ENCODE measurements around the gene ING5.

Gene ING5

GRCh38 chr2:241772063-241772499, 70.2 kb downstream of the ING5 start:
- H3K4me2 ChIP-seq: 0 out of 2 replicates have a peak overlapping the region, but pooled peaks have one; percentile 13
- H3K36me3 ChIP-seq (ENCODE audit: insufficient read depth): no peaks in the 10 kb centered on the region
- H3K9ac ChIP-seq: no peak overlapping the region
- no peak for TF ChIP-seq CTCF (conservative IDR thresholded peaks at IDR 0.05; ENCODE audit: low read depth, low read length)
- no peaks in the 10 kb centered on the region for H4K20me1 ChIP-seq (ENCODE audit: insufficient read depth)
- no peak overlapping the region for H3K27ac ChIP-seq
- H3K4me3 ChIP-seq (IDR thresholded peaks at IDR 0.05; ENCODE audit: insufficient read depth, low read depth, low read length): no peak overlapping the region
- peaks cover 4% of the 10 kb centered on the region for H3K4me1 ChIP-seq (ENCODE audit: low read depth, poor library complexity, severe bottlenecking)
- H3K79me2 ChIP-seq (ENCODE audit: insufficient read depth, low read depth): no peaks in the 10 kb centered on the region
- no peak overlapping the region for H2AFZ ChIP-seq (ENCODE audit: low read depth)
- no peaks in the 10 kb centered on the region for H3K27me3 ChIP-seq (ENCODE audit: insufficient read depth, low read depth)

DNA sequence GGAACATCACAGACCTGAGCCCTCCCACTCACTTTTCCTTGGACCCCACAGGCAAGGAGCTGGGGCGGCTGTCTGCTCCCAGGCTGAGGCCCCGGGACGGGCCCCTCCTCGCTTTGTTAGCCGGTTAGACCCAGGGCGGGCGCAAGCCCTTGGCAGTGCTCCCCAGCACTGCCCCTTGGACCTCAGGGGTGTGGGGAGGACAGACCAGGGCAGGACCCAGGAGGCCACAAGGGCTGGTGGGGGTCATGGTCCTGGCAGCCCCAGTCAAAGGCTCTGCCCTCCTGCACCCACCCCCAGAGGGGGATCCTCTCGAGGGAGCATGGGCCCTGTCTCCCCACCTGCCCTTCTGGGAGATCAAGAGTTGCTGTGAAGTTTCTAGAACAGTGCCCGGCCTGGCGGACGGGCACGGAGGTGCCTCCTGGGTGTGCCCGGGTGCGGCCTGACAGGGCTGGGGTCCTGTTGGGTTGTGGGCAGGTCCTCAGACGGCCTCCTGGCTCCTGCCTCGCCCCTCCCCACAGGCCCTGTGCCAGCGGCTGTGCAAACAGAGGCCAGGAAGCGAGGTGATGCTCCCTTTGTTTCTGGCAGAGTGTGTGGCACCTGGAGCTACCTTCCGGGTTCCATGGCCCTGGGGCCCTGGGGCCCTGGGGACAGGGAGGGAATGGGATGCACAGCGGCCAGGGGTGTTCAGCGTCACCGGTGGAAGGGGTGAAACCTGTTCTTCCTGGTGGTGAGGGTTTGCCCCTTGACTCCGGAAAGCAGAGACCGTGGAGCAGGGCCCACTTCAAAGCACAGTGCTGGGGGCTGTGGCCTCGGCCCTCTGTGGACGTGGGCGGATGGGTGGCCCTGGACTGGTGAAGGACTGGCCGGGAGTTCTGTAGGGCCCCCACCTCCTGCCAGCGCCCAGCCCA, 71.9 kb downstream of the ING5 start:
- TF ChIP-seq CTCF (conservative IDR thresholded peaks at IDR 0.05; ENCODE audit: low read depth, low read length): no peak

DNA sequence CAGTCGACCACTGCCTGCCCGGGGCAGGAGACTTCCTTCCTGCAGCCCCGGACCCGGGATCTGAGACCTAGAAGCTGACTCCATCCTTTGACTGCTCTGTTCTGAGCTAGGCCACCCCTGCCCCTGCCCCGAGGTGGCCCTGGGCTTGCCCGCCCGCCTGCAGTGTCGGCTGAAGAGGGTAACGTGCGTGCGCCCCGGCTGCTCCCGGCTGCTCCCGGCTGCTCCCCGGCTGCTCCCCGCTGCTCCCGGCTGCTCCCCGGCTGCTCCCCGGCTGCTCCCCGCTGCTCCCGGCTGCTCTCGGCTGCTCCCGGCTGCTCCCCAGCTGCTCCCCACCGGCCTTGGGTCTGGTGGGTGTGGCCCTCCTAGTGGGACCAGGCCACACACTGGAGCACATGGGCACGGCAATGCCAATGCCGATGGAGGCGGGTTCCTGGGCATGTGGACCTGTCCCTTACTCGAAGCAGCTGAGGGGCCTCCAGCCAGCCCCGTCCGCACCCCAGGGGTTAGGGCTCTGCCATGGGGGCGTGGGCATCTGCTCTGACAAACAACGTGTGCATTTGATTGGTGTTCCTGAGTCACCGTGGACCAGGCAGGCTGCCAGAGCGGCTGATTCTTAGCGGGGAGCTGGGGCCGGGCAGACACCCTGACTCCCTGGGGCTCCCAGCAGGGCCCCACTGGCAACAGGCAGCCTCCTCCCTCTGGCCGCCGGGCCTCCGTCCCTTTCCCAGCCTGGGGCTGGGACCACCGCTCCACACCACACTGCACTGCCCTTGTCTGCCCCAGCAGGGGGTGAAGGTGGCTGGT, 72.8 kb downstream of the ING5 start:
- Histone ChIP-seq H3K36me3 (ENCODE audit: insufficient read depth) (no peaks in the 10 kb centered on the region), H3K4me3 (IDR thresholded peaks at IDR 0.05; ENCODE audit: insufficient read depth, low read depth, low read length) (no peak overlapping the region), H3K4me2 (no peak overlapping the region), H4K20me1 (ENCODE audit: insufficient read depth) (no peaks in the 10 kb centered on the region), H3K4me1 (ENCODE audit: low read depth, poor library complexity, severe bottlenecking) (peaks cover 4% of the 10 kb centered on the region), H3K9ac (no peak overlapping the region), H3K79me2 (ENCODE audit: insufficient read depth, low read depth) (no peaks in the 10 kb centered on the region), H3K27me3 (ENCODE audit: insufficient read depth, low read depth) (no peaks in the 10 kb centered on the region), H3K27ac (no peak overlapping the region), H2AFZ (ENCODE audit: low read depth) (no peak overlapping the region)
- TF ChIP-seq CTCF (conservative IDR thresholded peaks at IDR 0.05; ENCODE audit: low read depth, low read length): no peak

More for the DNA sequence above, 71.9 kb downstream of the ING5 start:
- Histone ChIP-seq H3K4me3 (IDR thresholded peaks at IDR 0.05; ENCODE audit: insufficient read depth, low read depth, low read length) (no peak overlapping the region), H3K4me1 (ENCODE audit: low read depth, poor library complexity, severe bottlenecking) (peaks cover 4% of the 10 kb centered on the region), H3K4me2 (no peak overlapping the region), H3K27me3 (ENCODE audit: insufficient read depth, low read depth) (no peaks in the 10 kb centered on the region), H2AFZ (ENCODE audit: low read depth) (no peak overlapping the region), H3K36me3 (ENCODE audit: insufficient read depth) (no peaks in the 10 kb centered on the region), H3K9ac (no peak overlapping the region), H4K20me1 (ENCODE audit: insufficient read depth) (no peaks in the 10 kb centered on the region), H3K27ac (no peak overlapping the region), H3K79me2 (ENCODE audit: insufficient read depth, low read depth) (no peaks in the 10 kb centered on the region)

- no peaks in the 10 kb centered on the region for H3K79me2 ChIP-seq (ENCODE audit: insufficient read depth, low read depth)
- H3K4me3 ChIP-seq (IDR thresholded peaks at IDR 0.05; ENCODE audit: insufficient read depth, low read depth, low read length): no peak overlapping the region
- H3K27me3 ChIP-seq (ENCODE audit: insufficient read depth, low read depth): no peaks in the 10 kb centered on the region
- H2AFZ ChIP-seq (ENCODE audit: low read depth): no peak overlapping the region
- H3K27ac ChIP-seq: no peak overlapping the region
- H4K20me1 ChIP-seq (ENCODE audit: insufficient read depth): no peaks in the 10 kb centered on the region
- H3K36me3 ChIP-seq (ENCODE audit: insufficient read depth): no peaks in the 10 kb centered on the region
- H3K4me2 ChIP-seq: no peak overlapping the region
- no peak for TF ChIP-seq CTCF (conservative IDR thresholded peaks at IDR 0.05; ENCODE audit: low read depth, low read length)
- no peak overlapping the region for H3K9ac ChIP-seq
- H3K4me1 ChIP-seq (ENCODE audit: low read depth, poor library complexity, severe bottlenecking): peaks cover 4% of the 10 kb centered on the region
Measured at GRCh38 chr2:241775223-241776177, 73.7 kb downstream of the ING5 start.
